NCI-H146 (cell line): ENCODE results near the gene AKAP7.
"Not testable (repeated sequence)": the region's sequence is repeated elsewhere in the genome, so short reads cannot be mapped to it uniquely, and the experiment has no call there.

Experiments used
- DNase-seq: peaks from one replicate; lab custom pipeline; 2025; lab: John Stamatoyannopoulos, UW

The AKAP7 gene

DNA sequence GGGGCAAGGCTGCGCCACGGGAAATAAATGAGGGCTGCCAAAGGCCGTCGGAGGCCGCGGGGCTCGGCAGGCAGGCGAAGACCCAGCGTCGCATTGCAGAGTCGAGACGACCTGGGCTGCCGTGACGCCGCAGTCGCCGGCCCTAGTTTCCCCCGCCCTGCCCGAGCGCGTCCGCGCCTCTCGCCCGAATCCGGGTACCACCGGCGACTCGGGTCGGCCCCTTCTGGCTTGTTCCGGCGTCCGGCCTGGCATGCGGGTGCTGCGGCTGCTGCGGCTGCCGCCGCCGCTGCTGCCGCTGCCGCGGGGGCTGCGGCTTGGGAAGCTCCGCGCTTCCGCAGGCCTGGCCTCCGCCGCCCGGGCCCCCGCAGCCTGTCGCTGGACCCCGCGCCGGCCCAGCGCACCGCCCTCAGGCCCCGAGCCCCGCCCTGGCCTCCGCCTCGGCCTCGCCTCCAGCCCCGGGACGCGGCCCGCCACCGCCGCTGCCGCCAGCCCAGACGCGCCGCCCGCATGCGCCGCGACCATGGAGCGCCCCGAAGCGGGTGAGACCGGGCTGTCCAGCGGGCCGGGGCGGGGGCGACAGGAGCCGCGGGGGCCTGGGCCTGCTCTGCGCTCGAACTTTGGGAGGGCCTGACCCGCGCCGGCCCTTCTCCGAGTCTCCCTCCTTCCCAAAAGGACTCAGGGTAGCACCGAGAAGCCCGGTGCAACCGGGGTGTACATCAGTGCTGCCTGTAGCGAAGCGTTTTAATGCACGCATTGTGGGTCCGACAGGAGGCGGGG is at the start of gene AKAP7:
AKAP7 (plus strand) TSS at position 224 of the 777 bp plus-strand sequence; CDS start at position 521, 297 bp downstream.
- DNase-seq = peak; percentile 90

DNA sequence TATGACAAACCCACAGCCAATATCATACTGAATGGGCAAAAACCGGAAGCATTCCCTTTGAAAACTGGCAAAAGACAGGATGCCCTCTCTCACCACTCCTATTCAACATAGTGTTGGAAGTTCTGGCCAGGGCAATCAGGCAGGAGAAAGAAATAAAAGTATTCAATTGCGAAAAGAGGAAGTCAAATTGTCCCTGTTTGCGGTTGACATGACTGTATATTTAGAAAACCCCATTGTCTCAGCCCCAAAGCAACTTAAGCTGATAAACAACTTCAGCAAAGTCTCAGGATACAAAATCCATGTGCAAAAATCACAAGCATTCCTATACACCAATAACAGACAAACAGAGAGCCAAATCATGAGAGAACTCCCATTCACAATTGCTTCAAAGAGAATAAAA is 44.9 kb upstream of the AKAP7 start:
- not testable (repeated sequence) for DNase-seq

DNA sequence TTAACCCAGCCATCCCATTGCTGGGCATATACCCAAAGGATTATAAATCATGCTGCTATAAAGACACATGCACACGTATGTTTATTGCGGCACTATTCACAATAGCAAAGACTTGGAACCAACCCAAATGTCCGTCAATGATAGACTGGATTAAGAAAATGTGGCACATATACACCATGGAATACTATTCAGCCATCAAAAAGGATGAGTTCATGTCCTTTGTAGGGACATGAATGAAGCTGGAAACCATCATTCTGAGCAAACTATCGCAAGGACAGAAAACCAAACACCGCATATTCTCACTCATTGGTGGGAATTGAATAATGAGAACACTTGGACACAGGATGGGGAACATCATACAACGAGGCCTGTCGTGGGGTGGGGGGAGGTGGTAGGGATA is 43.3 kb upstream of the AKAP7 start:
- not testable (repeated sequence) for DNase-seq

DNA sequence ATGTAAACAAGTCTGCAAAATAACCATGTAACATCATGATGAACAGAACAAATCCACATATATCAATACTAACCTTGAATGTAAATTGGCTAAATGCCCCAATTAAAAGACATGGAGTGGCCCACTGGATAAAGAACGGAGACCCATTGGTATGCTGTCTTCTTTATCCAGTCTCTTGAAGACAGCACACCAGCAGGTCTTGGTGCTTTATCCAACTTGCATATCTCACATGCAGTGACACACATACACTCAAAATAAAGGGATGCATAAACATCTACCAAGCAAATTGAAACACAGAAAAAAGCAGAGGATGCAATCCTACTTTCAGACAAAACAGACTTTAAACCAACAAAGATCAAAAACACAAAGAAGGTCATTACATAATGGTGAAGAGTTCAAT is 41.9 kb upstream of the AKAP7 start:
- no peak for DNase-seq

DNA sequence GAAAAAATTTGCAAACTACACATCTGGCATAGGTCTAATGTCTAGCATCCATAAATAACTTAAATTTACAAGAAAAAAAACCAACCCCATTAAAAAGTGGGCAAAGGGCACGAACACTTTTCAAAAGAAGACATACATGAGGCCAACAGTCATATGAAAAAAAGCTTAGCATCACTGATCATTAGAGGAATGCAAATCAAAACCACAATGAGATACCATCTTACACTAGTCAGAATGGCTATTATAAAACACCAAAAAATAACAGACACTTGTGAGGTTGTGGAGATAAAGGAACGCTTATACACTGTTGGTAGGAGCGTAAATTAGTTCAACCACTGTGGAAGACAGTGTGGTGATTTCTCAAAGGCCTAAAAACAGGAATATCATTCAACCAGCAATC is 38.5 kb upstream of the AKAP7 start:
- no peak for DNase-seq

DNA sequence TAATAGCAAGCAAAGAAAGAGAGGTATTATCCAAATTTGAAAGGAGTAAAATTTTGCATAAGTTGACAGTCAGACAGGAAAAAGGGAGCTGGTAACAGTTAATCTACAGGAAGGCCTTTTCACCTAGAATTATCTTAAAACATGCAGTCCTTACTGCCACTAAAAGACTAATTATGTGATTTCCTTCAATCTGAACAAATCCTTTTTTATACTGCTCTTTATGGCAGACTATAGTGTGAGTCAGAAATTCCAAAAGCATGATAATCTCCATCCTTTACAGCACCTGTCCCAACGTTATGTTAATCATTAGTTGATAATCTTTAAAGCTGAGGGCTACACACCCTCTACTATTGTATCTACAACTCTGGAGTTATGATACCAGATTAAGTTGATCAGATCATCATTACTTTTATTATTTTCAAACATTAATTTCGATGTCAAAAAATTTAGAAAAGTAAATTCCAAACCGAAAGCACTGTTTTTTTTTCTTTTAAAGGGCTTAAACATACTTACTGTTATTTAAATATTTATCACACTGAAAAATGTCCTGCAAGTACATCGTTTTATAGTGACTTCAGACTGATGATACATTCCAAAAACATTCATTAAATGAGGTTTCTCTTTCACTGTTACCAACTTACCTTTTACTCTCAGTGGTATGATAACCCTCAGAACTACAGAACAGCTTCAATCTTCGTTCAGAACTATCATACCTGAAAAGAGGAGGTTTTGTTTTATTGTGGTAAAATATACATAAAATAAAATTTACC is 33.2 kb upstream of the AKAP7 start:
- no peak for DNase-seq

DNA sequence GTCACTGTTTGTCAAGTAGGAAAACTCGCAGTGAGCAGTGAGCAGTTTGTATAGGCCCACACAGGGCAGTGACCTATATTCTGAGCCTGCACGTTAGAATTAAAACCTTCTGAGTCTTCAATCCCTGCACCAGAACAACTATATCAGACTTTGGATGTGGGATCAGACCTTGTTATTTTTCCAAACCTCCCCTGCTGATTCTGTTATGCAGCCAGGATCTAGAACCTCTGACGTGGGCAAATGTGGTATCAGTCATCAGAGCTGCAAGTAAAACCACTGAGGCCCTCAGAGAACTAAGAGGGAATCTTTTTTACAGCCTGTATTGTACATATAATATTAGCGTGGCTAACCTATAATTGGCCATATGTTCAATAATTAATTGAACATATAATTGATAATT is 32.0 kb upstream of the AKAP7 start:
- DNase-seq = no peak

DNA sequence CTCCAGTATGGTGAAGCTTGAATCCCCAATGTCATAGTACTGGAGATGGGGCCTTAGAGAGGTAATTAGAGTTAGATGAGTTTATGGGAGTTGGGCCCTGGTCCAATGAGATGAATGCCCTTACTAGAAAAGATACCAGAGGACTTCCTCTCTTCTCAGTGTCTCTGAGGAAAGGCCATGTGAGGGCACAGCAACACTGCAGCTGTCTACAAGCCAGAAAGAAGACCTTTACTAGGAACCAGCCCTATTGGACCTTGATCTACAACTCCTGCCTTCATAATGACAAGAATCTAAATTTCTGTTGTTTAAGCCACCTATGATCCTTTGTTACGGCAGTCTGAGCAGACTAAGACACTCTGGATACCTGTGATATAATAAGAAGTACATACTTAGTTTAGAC is 31.4 kb upstream of the AKAP7 start:
- DNase-seq = no peak

DNA sequence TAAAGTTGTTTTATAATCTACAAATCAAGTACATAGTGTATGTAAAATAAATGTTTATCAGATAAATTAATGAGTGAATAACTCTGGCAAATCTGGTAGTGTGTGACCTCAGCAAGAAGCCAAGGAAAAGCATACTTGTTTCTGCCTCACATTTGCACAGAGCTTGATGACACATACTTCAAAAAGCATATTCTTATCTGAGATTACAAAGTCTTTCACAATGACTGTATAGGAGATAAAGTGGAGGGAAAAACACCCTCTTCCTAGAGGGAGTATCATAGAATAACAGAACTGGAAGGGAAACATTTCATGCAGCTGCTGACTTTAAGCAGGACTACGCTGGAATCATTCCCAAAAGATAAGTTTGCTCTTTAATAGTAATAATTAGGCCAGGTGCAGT is 28.1 kb upstream of the AKAP7 start:
- DNase-seq = no peak

DNA sequence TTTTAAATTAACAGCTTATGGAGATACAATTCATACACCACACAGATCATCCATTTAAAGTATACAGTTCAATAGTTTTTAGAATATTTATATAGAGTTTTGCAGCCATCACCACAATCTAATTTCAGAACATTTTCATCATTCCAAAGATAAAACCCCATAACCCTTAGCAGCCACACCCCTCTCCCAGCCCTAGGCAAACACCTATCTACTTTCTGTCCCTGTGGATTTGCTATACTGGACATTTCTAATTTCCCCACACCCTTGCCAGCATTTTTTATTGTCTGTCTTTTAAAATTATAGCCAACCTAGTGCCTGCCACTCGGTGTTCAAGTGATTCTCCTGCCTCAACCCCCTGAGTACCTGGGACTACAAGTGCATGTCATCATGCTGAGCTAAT is 23.0 kb upstream of the AKAP7 start:
- DNase-seq = no peak

DNA sequence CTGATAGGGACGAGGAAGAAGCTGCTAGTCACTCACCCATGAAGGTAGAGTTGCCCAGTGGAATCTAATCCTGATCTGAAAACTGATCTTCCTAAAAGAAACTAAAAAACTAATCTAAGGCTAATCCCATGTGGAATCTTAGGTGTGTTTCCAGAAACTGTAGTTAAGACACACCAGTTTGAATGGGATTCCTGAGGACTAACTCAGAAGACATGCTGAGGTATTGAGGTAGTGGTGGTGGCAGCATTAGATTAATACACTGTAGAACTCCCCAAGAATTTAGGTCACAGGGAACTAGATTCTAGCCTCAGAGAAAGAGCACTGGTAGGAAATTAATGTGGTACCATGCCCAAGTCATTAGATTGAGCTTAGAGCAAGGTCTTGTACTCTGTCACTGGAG is 19.6 kb upstream of the AKAP7 start:
- DNase-seq = no peak

DNA sequence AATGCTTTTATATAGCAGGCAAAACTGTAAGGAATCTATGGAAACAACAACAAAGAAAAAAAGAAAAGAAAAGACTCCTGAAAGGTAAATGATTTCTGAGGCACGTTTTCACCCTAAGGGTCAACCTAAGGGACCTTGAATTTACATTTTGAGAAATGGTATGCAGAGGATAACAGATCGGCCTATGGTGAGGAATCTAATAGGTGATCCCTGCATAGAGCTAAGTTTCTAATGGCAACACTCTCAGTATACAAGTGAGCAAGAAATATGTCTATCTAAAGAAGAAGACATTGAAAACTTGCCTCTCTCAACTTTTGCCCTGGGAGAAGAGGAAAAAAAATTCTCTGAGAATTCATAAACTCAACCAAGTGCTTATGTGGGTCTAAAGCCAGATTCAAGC is 18.9 kb upstream of the AKAP7 start:
- DNase-seq = no peak

DNA sequence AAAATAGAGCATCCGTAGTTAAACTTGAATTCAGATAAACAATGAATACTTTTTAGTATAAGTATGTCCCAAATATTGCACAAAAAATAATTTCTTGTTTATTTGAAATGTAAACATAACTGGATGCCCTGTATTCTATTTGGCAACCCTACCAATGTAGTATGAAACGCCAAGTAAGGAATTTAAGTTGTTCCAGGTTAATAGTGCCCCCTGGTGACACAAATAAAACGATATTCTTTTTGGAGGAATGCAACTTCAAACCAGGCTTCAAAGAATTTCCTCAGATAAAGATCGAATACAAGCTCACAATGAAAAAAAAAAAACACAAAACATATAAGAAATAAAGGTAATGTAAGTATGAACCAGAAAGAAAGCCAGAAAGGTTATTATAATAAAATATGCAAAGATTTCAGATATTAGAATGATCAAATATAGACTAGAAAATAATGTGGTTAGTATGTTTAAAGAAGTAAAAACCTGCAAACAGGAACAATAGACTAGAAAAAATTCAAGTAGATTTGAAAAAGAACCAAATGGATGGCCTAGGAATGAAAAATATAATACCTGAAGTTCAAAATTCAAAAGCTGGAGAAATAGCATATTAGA is 18.4 kb upstream of the AKAP7 start:
- DNase-seq = peak; percentile 57

DNA sequence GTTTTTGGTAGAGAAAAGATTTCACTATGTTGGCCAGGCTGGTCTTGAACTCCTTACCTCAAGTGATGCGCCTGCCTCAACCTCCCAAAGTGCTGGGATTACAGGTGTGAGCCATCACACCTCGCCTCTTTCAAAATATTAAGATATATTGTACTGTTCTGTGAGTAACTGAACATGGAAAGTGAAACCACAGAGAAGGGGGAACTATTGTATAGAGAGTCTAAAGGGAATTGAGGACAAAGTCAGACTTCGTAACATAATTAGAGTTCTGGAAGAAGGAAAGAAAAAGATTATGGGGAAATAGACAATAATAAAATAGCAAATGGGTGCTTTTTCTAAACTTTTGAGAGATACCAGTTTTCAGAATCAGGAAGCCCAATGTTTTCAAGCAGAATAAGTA is 17.4 kb upstream of the AKAP7 start:
- DNase-seq = no peak

DNA sequence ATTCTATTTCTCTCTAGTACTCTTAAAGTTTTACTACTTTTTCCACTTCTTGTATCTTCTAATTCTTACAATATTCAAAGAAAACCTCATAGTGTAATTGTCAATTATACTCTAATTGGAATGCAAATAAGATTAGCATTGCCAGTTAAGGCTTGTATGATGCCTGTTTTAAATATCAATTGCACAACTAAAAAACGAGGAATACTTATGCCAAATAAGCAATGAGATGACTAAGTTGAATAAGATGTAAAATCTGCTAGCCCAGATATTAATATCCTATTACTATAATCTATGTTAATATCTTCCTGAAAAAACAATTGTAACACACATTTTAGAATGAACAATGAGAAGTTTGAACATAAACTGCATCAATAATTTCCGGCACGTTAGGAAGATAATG is 13.3 kb upstream of the AKAP7 start:
- no peak for DNase-seq

DNA sequence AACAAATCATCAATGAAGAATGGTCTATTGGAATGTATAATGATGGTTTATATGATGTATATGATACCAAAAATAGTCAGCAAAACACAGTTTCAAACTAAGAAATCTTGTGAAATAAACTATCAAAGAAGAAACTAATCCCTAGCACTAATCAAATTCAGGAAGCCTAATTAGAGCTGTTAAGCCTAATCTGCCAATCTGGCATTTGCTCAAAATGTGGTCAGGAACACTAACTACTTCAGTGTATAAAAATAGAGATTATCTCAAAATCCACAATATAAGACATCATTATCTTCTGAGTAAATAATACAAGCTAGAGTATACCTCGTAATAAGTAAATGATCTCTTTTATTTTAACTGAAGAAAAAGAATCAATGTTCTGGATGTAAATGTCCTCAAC is 12.8 kb upstream of the AKAP7 start:
- DNase-seq = no peak

DNA sequence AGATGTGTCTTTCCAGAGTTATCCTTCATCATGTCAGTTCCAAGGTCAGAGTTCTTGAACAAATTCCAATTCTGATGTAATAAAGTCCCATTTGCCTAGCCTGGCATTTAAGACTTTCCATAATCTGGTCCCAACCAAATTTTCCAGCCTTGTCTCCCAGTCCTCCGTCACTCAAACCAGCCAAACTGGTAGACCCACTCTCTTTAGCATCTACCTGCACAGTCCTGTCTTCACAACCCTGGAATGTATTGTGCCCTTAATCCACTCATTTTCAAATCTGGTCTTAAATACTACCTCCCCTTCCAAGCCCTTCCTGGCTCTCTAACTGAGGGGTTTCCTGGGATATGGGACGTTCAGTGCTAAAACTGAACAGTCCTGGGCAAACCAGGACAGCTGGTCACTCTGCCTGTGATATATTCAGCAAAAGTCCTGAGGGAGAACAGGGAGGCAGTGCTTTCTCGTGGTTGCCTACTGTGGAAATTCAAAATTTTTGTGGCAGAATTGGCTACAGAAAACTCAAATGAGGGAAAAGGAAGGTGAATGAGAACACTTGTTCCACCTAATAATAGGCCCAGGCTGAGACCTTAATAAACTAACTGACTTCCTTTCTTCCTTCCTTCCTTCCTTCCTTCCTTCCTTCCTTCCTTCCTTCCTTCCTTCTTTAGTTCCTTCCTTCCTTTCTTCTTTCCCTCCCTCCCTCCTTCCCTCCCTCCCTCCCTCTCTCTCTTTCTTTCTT is 10.8 kb upstream of the AKAP7 start:
- no peak for DNase-seq

DNA sequence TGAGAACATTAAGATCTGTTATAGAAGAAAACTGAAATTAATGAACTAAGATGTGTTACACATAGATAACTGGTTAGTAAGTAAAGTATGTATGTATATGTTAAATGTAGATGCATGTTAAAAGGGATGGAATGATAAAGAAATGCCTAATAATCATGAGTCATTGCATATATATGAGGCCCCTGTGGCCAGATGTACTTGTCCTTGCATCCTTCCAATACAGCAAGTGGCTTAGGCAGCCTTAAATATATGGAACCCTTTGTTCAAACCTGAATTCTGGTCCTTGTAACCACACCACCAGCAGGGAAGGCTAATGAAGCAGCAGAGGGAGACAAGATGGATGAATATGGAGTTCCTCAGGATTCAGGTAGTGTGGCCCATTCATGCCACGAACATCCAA is 9.8 kb upstream of the AKAP7 start:
- DNase-seq = no peak

DNA sequence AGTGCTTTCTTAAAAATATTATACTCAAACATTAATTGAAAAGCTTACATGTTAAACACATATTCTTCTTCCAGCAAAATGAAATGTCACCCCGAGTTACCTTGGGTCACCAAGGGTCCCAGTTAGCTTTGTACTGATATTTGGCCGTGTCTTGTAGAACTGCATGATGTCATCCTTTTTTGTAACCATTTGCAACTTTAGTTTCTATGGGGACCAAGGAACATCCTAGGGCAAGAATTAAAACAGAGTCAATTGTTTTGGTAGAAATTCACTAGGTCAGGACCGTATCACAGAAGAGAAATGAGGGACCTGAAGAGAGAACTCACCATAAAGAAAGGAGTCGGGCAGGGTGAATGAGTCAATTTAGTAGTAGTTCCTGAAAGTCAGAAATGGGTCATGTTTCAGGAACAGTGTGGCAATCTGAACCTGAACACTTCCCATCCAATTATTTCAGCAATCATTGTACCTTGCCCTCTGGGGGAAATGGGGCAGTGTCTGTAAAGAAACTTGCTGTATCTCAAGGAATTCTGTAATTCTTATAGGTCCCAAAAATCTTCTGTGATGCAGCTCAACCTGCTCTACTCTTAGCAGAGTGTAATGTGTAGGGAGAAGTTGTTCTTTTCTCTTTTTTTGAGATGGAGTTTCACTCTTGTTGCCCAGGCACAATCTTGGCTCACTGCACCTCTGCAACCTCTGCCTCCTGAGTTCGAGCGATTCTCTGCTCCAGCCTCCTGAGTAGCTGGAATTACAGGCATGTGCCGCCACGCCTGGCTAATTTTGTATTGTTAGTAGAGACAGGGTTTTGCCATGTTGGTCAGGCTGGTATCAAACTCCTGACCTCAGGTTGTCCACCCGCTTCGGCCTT is 5.3 kb upstream of the AKAP7 start:
- DNase-seq = no peak

DNA sequence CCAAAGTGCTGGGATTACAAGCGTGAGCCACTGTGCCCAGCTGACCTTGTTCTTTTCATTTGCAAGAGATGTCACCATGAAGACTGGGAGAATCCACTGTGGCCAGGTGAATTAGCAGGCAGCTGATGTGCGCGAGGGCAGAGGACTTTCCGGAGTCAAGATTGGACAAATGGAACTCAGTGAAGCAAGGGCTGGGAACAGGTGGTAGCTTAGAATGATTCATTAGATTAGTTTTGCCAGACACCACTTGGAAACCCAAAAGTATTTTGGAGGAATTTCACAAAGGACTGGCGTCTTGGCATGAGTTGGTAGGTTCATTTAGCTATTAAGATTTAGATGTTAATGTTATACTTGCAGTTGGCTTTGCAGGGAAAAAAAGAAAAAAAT is 4.7 kb upstream of the AKAP7 start:
- no peak for DNase-seq

DNA sequence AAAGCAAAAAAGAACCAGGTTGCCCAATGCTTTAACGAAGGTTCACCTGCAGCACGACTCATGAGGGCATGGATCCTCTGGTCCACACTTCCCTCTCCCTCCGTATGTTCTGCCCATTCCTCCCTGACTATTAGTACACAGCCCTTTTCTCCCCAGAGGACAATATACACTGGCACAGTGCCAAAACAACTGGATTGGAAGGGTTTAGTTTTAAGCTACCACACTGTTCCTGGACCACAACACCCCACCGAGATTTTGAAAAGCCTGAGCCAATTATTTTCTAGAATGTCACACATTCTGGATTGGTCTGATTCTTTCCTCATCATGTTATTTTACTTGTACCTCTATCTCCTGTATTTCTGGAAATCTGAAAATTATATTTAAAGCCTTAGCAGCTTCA is 2.9 kb upstream of the AKAP7 start:
- DNase-seq = no peak
